Measurements from ENCODE around the gene ZAP70.

DNA sequence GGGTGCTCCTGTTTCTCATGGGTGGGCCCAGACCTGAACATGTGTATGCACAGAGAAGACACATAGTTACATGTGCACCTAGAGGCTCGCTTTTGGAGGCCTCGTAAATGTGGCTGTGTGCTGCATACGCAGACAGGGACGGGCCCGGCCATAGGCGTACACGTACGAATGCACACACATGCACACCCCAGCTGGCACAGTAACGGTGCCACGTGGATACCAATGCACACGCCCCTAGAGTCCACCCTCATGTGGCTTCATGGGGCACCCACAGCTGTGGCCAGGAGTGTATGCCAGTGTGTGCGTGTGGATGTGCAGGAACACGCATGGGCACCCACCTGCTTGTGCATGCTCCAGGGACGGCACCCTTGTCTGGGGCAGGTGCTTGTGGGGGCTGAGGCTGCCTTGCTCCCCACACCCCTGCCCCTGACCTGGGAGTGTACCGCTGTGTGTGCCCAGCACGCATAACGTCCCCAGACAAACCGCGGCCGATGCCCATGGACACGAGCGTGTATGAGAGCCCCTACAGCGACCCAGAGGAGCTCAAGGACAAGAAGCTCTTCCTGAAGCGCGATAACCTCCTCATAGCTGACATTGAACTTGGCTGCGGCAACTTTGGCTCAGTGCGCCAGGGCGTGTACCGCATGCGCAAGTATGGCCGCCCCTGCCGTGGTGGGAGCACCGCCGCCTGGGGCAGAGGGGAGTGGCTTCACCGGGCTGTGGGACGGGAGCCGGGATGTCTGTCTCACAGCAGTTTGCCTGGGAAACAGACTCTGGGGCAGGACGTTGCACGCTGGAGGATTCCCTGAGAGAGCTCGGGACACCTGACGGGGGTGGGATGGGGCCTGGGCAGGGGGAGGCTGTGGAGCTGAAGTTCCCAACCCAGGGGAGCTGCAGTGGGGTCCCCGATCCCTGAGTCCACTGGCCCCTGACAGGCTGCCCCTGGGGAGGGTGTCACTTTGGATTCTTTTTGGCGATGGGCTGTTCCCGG lies 21.0 kb downstream of the ZAP70 start:
- TF ChIP-seq, protein P1, sequence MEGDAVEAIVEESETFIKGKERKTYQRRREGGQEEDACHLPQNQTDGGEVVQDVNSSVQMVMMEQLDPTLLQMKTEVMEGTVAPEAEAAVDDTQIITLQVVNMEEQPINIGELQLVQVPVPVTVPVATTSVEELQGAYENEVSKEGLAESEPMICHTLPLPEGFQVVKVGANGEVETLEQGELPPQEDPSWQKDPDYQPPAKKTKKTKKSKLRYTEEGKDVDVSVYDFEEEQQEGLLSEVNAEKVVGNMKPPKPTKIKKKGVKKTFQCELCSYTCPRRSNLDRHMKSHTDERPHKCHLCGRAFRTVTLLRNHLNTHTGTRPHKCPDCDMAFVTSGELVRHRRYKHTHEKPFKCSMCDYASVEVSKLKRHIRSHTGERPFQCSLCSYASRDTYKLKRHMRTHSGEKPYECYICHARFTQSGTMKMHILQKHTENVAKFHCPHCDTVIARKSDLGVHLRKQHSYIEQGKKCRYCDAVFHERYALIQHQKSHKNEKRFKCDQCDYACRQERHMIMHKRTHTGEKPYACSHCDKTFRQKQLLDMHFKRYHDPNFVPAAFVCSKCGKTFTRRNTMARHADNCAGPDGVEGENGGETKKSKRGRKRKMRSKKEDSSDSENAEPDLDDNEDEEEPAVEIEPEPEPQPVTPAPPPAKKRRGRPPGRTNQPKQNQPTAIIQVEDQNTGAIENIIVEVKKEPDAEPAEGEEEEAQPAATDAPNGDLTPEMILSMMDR (IDR thresholded peaks at IDR 0.05; ENCODE audit: extremely low read depth in 1 of 2, insufficient read depth in 1 of 2, low read depth in 1 of 2, low read length in 2 of 2) = no peak
- TF ChIP-seq, protein P2, sequence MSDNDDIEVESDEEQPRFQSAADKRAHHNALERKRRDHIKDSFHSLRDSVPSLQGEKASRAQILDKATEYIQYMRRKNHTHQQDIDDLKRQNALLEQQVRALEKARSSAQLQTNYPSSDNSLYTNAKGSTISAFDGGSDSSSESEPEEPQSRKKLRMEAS (IDR thresholded peaks at IDR 0.05; ENCODE audit: insufficient read depth, insufficient read length) = no peak
- no peak for TF ChIP-seq POLR2A (IDR thresholded peaks at IDR 0.05; ENCODE audit: low read depth, low read length)
